ENCODE data around the gene DDB1.
A peak's percentile ranks its signal among the peaks of the same experiment; 100 is the strongest.
"Not testable (repeated sequence)": the region's sequence is repeated elsewhere in the genome, so short reads cannot be mapped to it uniquely, and the experiment has no call there.

DDB1 gene

DNA sequence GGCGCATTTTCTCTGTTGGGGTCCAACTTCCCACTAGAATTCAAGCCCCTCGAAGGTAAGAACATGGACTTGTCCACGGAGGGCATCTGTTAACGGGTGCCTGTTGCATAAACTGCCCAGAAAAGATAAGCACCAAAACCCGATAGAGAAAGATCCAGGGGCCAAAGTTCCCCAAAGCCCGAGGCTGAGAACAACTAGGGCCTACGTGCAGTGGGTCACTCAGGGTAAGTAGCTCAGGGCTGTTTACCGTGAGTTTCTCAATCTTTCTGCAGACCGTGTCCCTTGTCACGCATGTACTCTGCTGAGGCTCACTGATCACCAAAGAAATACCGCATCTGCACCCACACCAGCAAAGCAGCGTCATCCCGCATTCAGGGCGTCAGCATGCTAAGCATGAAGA, 67.5 kb downstream of the DDB1 start:
- no peak for DNase-seq

DNA sequence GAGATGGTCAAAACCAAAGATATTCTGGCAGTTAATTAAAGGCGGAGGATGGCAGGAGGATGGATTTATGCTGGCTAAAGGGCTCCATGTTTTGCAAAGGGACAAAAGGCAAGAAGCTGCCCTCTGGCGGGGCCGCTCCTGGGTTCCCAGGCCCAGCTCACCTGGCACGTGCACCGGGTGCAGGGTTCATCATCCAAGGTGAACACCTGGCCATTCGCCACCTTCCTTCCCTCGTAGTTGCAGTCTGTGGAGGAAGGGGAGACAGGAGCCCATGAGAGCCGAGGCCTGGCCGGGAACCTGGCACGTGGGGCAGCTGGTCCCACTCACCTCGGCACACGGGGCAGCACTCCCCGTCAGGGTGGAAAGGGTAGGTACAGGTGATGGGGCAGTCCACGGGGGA, 68.1 kb downstream of the DDB1 start:
- DNase-seq: no peak

DNA sequence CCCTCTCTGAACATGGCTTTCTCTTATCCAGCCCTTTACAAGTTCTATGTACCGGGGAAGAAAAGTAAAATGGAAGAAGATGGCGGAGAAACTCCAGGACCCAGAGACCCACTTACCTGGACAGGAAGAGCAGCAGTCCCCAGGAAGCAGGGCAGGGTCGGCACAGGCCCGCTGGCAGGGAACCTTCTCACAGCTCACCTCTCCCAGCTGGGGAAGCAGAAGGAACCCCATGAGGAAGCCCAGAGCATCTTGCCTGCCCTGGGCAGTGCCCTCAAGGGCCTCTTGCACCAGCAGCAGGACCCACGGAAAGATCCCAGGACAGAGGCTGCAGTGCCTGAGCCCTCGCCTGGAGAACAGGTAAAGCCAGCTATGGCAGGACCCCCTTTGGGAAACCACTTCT, 68.5 kb downstream of the DDB1 start:
- no peak for DNase-seq

DNA sequence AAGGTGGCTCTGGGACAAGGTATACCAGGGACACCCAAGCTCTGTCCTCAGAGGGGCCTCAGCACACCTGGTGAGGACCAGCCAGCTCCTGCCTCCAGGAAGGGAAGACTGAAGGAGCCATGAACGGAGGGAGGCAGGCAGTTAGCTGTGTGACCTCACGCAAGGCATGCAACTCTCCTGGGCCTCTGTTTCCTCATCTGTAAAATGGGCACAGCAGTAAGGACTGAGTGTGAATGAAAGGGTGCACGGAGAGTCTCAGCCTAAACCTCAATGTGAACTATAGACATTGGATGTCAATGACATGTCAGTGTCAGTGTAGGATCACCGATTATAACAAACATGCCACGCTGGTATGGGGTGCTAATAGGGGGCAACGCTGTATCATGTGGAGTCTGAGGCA, 73.5 kb downstream of the DDB1 start:
- no peak for DNase-seq

DNA sequence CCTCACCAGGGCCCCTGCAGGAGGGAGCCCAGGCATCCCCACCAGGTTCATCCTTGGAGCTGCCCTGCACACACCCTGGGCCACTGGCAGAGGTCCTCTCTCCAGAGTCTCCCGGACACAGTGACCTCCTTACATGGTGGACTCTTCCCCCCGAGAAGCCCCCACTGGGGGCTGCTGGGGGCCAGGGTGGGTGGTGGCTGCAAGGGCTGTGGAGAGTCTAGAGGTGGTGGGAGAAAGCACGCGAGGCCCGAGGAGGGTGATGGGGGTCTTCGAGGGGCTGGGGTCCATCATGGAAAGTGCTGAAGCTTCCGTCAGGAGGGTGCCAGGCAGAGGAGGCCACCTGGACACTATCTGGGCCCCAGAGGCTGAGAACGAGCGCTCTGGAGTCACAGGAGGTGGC, 74.4 kb downstream of the DDB1 start:
- DNase-seq: no peak

DNA sequence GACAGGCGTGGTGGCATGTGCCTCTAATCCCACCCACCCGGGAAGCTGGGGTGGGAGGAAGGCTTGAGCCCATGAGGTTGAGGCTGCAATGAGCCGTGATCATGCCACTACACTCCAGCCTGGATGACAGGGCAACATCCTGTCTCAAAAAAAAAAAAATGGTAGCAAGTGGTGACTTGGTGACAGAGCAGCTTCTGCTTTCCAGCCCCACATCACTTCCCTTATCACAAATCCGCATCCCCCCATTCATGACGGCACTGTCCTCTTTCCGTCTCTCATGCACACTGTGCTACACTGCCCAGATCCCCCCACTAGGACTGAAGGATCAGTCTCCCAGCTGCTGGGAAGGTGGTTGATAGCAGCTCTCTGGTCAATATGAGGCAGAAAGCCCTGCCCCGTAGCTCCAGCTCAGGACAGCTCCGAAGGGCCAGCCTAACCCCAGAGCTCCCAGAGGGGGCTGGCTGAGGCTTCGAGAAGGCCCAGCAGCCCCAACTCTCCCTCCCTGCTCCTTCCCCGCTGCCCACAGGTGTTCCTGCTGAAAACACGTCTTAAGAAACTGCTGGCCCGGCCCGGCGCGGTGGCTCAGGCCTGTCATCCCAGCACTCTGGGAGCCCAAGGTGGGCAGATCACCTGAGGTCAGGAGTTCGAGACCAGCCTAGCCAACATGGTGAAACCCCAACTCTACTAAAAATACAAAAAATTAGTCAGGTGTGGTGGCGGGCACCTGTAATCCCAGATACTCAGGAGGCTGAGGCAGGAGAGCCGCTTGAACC, 76.0 kb downstream of the DDB1 start:
- DNase-seq: peak in 1 of 2 donors; percentile 13

DNA sequence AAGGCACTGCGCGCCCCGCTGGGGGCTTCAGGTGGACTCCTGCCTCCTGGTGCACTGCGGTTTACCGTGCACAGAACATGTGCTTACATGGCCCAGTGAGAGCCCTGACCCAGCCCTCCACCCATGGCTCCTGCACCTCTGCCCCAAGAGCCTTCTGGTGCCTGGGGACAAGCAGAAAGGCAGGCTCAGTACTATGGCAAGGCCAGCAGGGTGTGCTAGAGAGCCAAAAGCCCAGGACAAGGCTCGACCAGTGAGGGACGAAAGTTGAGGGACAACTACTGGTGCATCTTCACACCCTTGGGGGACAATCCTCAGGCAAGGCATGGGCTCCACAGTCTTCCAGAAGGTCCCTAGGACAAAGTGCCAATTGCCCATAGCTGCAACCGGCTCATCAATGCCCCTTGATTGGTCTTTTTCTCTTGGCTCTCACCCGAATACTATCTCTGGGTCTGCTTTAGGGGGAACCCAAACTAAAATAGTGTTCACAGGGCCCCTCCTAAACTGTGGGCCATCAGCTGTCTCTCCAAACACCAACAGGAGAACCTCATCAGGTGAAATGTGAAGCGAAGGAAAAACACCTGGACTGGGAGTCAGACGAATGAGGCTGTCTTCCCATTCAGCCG, 78.4 kb downstream of the DDB1 start:
- peak; percentile 57 to 61 for DNase-seq

DNA sequence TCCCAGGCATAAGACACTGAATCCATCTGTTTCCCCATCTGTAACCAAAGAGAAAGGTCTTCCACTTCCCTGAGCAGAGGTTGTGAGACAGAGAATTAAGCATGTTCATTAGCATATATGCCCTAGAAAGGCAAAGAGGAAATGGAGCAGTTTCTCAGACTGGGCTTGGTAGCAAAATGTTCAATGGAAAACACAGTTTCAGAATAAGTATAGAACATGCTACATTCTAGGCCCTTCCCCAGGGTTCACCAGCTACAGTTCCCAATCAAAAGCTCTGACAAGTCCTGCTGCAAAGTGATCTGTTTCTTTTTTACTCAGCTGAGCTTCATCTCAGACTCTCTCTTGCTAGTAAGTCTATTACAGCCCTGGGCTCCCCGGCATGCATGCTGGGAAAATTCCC, 80.6 kb downstream of the DDB1 start:
- not testable (repeated sequence) for DNase-seq

DNA sequence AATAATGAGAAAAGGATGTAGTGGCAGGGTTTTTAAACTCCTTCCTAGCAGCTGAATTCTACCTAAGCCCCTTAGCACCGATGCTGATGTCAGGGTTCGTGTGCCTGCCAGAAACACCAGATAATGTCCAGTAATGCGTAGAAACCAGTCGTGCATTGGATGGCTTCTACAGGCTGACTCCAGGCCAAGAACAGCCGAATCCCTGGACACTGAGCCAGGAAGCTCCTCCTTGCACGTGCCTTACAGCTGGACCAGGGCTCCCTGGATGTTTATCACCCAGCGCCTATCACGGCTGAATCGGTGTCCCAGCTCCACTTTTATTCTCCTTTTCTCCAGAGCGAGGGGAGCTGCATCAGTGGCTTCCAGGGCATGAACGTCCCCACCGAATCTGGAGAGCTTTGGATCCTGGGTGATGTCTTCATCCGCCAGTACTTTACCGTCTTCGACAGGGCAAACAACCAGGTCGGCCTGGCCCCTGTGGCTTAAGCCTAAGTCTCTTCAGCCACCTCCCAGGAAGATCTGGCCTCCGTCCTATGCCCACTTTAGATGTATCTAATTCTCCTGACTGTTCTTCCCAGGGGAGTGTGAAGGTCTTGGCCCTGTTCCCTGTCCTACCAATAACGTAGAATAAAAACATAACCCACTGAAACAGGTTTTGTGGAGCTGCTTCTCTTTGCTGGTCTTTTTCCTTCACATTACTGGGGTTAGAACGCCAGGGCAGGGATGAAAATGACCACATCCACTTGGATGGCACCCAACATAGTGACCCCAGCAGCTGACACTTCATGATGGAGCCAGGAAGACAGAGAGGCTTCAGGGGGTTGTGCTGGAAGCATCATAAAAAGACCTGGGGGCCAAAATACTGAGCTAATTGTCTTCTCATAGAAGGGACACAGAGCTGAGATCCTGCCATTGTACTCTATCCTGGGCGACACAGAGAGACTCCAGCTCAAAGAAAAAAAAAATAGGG, 81.8 kb downstream of the DDB1 start:
- not testable (repeated sequence) for DNase-seq
